Measurements from ENCODE around the gene PSAP.

The PSAP gene

DNA sequence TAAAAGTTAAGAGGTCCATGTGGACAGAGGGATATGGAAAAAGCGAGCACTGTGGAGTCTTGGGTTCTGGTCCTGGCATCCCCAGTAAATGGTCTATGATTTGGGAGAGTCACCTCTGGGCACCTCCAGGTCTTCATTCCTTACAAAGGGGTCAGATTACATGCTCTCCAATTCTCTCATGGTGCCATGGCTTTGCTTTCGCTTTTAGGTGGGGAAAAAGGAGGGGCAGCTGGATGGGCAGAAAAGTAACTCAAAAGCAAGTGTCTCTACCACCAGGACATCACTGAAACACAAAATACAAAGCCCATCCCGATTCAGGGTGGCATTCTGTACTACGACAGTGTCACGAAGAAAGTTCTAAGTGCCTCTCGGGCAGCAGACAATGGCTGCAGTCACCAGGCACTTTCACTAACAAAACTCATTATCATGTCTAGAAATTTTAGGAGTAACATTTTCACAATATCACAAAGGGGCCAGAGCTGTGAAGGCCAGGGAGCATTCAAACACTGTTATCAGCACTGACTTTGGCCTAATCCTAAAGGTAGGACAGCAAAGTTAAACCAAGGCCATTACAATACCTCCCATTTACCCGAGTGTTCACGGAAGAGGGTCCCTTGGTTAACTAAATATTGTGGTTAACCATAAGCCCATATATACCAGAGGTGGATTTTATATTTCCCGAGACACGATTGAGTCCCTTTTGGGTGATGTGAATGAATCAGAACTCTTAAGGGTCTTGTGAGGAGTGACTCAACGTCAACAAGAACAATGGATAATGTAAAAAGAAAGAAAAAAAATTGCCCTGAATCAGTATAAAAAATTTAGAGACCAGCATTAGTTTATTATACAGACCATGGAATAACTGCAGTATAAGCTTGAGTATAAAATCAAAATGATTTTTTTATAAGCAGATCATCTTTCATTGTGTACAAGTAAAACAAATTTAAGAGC lies 2.5 kb downstream of the PSAP start:
- ChIA-PET CTCF (interaction anchor here (1.1 kb wide), 1 partner anchor 15 kb away, joined by 4 read pairs; no protein-coding TSS in a partner anchor), POLR2A (no interaction called here)
- DNase-seq (ENCODE audit: extremely low spot score): no peak
- no peak for TF ChIP-seq NFRKB (IDR thresholded peaks at IDR 0.05)
- no peak for TF ChIP-seq ELF4 (IDR thresholded peaks at IDR 0.05)
- no peak for TF ChIP-seq CTBP1 (IDR thresholded peaks at IDR 0.05; ENCODE audit: borderline replicate concordance)

DNA sequence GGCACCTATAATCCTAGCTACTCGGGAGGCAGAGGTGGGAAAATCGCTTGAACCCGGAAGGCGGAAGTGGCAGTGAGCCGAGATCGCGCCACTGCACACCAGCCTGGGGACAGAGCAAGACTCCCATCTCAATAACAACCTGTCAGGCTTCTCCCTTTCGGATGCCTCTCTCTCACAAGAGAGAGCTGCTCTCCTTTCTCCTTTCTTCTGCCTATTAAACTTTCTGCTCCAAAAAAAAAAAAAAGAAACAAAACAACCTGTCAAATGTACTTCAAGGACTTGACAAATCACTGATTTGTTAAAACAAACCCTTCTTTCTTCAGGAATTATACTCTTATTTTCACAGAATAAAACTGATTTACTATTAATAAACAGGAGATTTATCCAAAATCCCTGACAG lies 3.6 kb downstream of the PSAP start:
- POLR2A ChIA-PET: no interaction called here
- no peak for DNase-seq (ENCODE audit: extremely low spot score)
- CTCF ChIA-PET: interaction anchor here (0.6 kb wide), 1 partner anchor 13 kb away, joined by 3 read pairs; no protein-coding TSS in a partner anchor
- no peak for TF ChIP-seq SUZ12 (IDR thresholded peaks at IDR 0.05)
- TF ChIP-seq CTBP1 (IDR thresholded peaks at IDR 0.05; ENCODE audit: borderline replicate concordance): no peak
- TF ChIP-seq SP1 (IDR thresholded peaks at IDR 0.05): no peak
- TF ChIP-seq BHLHE40 (IDR thresholded peaks at IDR 0.05; ENCODE audit: borderline replicate concordance): no peak
- TF ChIP-seq, protein P1, sequence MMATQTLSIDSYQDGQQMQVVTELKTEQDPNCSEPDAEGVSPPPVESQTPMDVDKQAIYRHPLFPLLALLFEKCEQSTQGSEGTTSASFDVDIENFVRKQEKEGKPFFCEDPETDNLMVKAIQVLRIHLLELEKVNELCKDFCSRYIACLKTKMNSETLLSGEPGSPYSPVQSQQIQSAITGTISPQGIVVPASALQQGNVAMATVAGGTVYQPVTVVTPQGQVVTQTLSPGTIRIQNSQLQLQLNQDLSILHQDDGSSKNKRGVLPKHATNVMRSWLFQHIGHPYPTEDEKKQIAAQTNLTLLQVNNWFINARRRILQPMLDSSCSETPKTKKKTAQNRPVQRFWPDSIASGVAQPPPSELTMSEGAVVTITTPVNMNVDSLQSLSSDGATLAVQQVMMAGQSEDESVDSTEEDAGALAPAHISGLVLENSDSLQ (IDR thresholded peaks at IDR 0.05): no peak
- TF ChIP-seq ARNT (IDR thresholded peaks at IDR 0.05): no peak
- no peak for TF ChIP-seq L3MBTL2 (conservative IDR thresholded peaks at IDR 0.05)
- TF ChIP-seq FOXM1 (IDR thresholded peaks at IDR 0.05; ENCODE audit: borderline replicate concordance): no peak
- no peak for TF ChIP-seq FOXK2 (IDR thresholded peaks at IDR 0.05)
- no peak for TF ChIP-seq ELF4 (IDR thresholded peaks at IDR 0.05)
- TF ChIP-seq ZNF384 (IDR thresholded peaks at IDR 0.05): no peak
- no peak for TF ChIP-seq NFRKB (IDR thresholded peaks at IDR 0.05)
- TF ChIP-seq FOXA1 (IDR thresholded peaks at IDR 0.05): no peak
- no peak for TF ChIP-seq TARDBP (IDR thresholded peaks at IDR 0.05)
- no peak for TF ChIP-seq HDGF (IDR thresholded peaks at IDR 0.05; ENCODE audit: borderline replicate concordance)
- no peak for TF ChIP-seq LEF1 (IDR thresholded peaks at IDR 0.05; ENCODE audit: borderline replicate concordance)

DNA sequence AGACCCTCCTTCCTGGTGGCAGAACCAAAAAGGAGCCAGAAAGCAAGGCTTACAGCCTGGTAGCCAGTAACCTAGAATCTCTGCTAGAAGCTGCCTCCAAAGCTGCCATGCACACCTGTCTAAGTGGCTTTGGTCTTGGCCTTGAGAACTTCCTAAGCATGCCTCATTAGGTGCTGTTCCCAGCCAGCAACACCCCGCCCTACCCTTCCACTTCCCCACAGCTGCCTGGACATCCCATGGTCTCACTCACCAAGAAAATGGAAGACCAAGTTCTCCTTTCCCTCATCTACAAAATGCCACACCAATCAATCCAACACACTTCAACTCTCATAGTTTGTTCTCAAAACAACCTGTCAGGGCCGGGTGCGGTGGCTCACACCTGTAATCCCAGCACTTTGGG lies 4.2 kb downstream of the PSAP start:
- POLR2A ChIA-PET: no interaction called here
- CTCF ChIA-PET: no interaction called here
- DNase-seq (ENCODE audit: extremely low spot score): no peak
- no peak for TF ChIP-seq ARNT (IDR thresholded peaks at IDR 0.05)
- TF ChIP-seq LEF1 (IDR thresholded peaks at IDR 0.05; ENCODE audit: borderline replicate concordance): no peak
- no peak for TF ChIP-seq TARDBP (IDR thresholded peaks at IDR 0.05)
- no peak for TF ChIP-seq BHLHE40 (IDR thresholded peaks at IDR 0.05; ENCODE audit: borderline replicate concordance)
- TF ChIP-seq SP1 (IDR thresholded peaks at IDR 0.05): no peak
- no peak for TF ChIP-seq NFRKB (IDR thresholded peaks at IDR 0.05)
- TF ChIP-seq, protein P1 (IDR thresholded peaks at IDR 0.05): no peak
- no peak for TF ChIP-seq CTBP1 (IDR thresholded peaks at IDR 0.05; ENCODE audit: borderline replicate concordance)
- TF ChIP-seq FOXA1 (IDR thresholded peaks at IDR 0.05): no peak
- TF ChIP-seq HDGF (IDR thresholded peaks at IDR 0.05; ENCODE audit: borderline replicate concordance): no peak
- no peak for TF ChIP-seq L3MBTL2 (conservative IDR thresholded peaks at IDR 0.05)

GRCh38 chr10:71845410-71846405 lies 5.3 kb downstream of the PSAP start:
- no peak for TF ChIP-seq ARNT (IDR thresholded peaks at IDR 0.05)
- no peak for TF ChIP-seq FOXM1 (IDR thresholded peaks at IDR 0.05; ENCODE audit: borderline replicate concordance)
- TF ChIP-seq L3MBTL2 (conservative IDR thresholded peaks at IDR 0.05): no peak
- TF ChIP-seq HDGF (IDR thresholded peaks at IDR 0.05; ENCODE audit: borderline replicate concordance): no peak
- TF ChIP-seq BHLHE40 (IDR thresholded peaks at IDR 0.05; ENCODE audit: borderline replicate concordance): no peak
- no peak for TF ChIP-seq NFRKB (IDR thresholded peaks at IDR 0.05)
- TF ChIP-seq SP1 (IDR thresholded peaks at IDR 0.05): no peak
- TF ChIP-seq ZNF384 (IDR thresholded peaks at IDR 0.05): no peak
- no peak for TF ChIP-seq FOXA1 (IDR thresholded peaks at IDR 0.05)
- no peak for TF ChIP-seq ELF4 (IDR thresholded peaks at IDR 0.05)
- no peak for TF ChIP-seq SUZ12 (IDR thresholded peaks at IDR 0.05)
- TF ChIP-seq LEF1 (IDR thresholded peaks at IDR 0.05; ENCODE audit: borderline replicate concordance): no peak
- TF ChIP-seq FOXK2 (IDR thresholded peaks at IDR 0.05): no peak
- ChIA-PET POLR2A (no interaction called here), CTCF (interaction anchor here (0.5 kb wide), 1 partner anchor 358 kb away, joined by 3 read pairs; no protein-coding TSS in a partner anchor)
- DNase-seq (ENCODE audit: extremely low spot score): no peak

GRCh38 chr10:71844695-71845094 lies 6.4 kb downstream of the PSAP start:
- TF ChIP-seq ELF4 (IDR thresholded peaks at IDR 0.05) (no peak), LEF1 (IDR thresholded peaks at IDR 0.05; ENCODE audit: borderline replicate concordance) (no peak), FOXA1 (IDR thresholded peaks at IDR 0.05) (no peak), ARNT (IDR thresholded peaks at IDR 0.05) (no peak), FOXM1 (IDR thresholded peaks at IDR 0.05; ENCODE audit: borderline replicate concordance) (no peak), CTBP1 (IDR thresholded peaks at IDR 0.05; ENCODE audit: borderline replicate concordance) (no peak), SP1 (IDR thresholded peaks at IDR 0.05) (no peak), ZNF384 (IDR thresholded peaks at IDR 0.05) (no peak), HDGF (IDR thresholded peaks at IDR 0.05; ENCODE audit: borderline replicate concordance) (no peak), TARDBP (IDR thresholded peaks at IDR 0.05) (no peak), BHLHE40 (IDR thresholded peaks at IDR 0.05; ENCODE audit: borderline replicate concordance) (no peak), SUZ12 (IDR thresholded peaks at IDR 0.05) (no peak), NFRKB (IDR thresholded peaks at IDR 0.05) (no peak), L3MBTL2 (conservative IDR thresholded peaks at IDR 0.05) (no peak), FOXK2 (IDR thresholded peaks at IDR 0.05) (no peak)
- TF ChIP-seq, protein P1 (IDR thresholded peaks at IDR 0.05): no peak
- DNase-seq (ENCODE audit: extremely low spot score): no peak
- ChIA-PET CTCF (interaction anchor here (0.9 kb wide), 1 partner anchor 51 kb away, joined by 3 read pairs; no protein-coding TSS in a partner anchor), POLR2A (no interaction called here)
